Central memory CD8-positive, alpha-beta T cell (primary cell): ENCODE results near the gene PCDHB5.
"Not testable (repeated sequence)": the region's sequence is repeated elsewhere in the genome, so short reads cannot be mapped to it uniquely, and the experiment has no call there.

ENCODE experiments used
- ATAC-seq: fragments of 150-1000 bp; cut with Tn5 transposase; replicated peaks from 2 replicates; pipeline ENCODE4 v1.10.0; 2022; ENCODE audit warnings: mild to moderate bottlenecking, moderate FRiP score, moderate number of reproducible peaks; ENCODE audit not compliant: poor library complexity, severe bottlenecking; ENCODE audit errors: extremely low read depth
- DNase-seq, 2 donors: peaks; one replicate each; pipeline ENCODE4 v3.0.0; 2021; ENCODE audit warnings: low spot score in 2 of 2
- H3K27ac Mint-ChIP-seq: one replicate; pipeline ENCODE4 v1.8.0; 2022; ENCODE audit warnings: low read depth, mild to moderate bottlenecking, moderate library complexity, mixed read lengths
- H3K27me3 Mint-ChIP-seq: one replicate; pipeline ENCODE4 v1.8.0; 2022; ENCODE audit warnings: mixed read lengths
- H3K36me3 Mint-ChIP-seq: one replicate; pipeline ENCODE4 v1.8.0; 2022; ENCODE audit warnings: mild to moderate bottlenecking, moderate library complexity, mixed read lengths; ENCODE audit not compliant: insufficient read depth
- H3K4me1 Mint-ChIP-seq: one replicate; pipeline ENCODE4 v1.8.0; 2022; ENCODE audit warnings: mixed read lengths
- H3K4me3 Mint-ChIP-seq: one replicate; pipeline ENCODE4 v1.8.0; 2022; ENCODE audit warnings: mild to moderate bottlenecking, moderate library complexity, mixed read lengths
- H3K9me3 Mint-ChIP-seq: one replicate; pipeline ENCODE4 v1.8.0; 2022; ENCODE audit warnings: mixed read lengths

PCDHB5 gene

GRCh38 chr5:141121985-141122384 lies 13.0 kb upstream of the PCDHB5 start:
- DNase-seq, result no peak
- Mint-ChIP-seq H3K36me3 (no peaks in the 10 kb centered on the region), H3K4me3 (no peak overlapping the region), H3K9me3 (no peaks in the 10 kb centered on the region), H3K27me3 (peaks cover 18% of the 10 kb centered on the region), H3K4me1 (no peaks in the 10 kb centered on the region), H3K27ac (no peak overlapping the region)
- ATAC-seq, result no peak

GRCh38 chr5:141123396-141124135 lies 11.4 kb upstream of the PCDHB5 start:
- not testable (repeated sequence) for H3K9me3 Mint-ChIP-seq, DNase-seq, H3K27ac Mint-ChIP-seq, H3K4me1 Mint-ChIP-seq, ATAC-seq, H3K4me3 Mint-ChIP-seq, H3K36me3 Mint-ChIP-seq
- peaks cover 32% of the 10 kb centered on the region for H3K27me3 Mint-ChIP-seq

GRCh38 chr5:141127305-141127704 lies 7.7 kb upstream of the PCDHB5 start:
- H3K27me3 Mint-ChIP-seq, result peaks cover 30% of the 10 kb centered on the region
- H3K4me1 Mint-ChIP-seq, result no peaks in the 10 kb centered on the region
- no peaks in the 10 kb centered on the region for H3K36me3 Mint-ChIP-seq
- no peaks in the 10 kb centered on the region for H3K9me3 Mint-ChIP-seq
- ATAC-seq (no peak), DNase-seq (no peak)
- no peak overlapping the region for H3K4me3 Mint-ChIP-seq
- no peak overlapping the region for H3K27ac Mint-ChIP-seq

GRCh38 chr5:141135718-141136266 lies 786 bp downstream of the PCDHB5 start:
- DNase-seq, result no peak
- no peaks in the 10 kb centered on the region for H3K36me3 Mint-ChIP-seq
- no peak for ATAC-seq
- H3K27me3 Mint-ChIP-seq, result peaks cover 15% of the 10 kb centered on the region
- no peak overlapping the region for H3K27ac Mint-ChIP-seq
- peaks cover 11% of the 10 kb centered on the region for H3K9me3 Mint-ChIP-seq
- H3K4me3 Mint-ChIP-seq, result no peak overlapping the region
- H3K4me1 Mint-ChIP-seq, result peaks cover 7% of the 10 kb centered on the region

GRCh38 chr5:141137346-141137745 lies 2.3 kb downstream of the PCDHB5 start:
- Mint-ChIP-seq H3K27me3 (peaks cover 15% of the 10 kb centered on the region), H3K9me3 (peaks cover 11% of the 10 kb centered on the region)
- not testable (repeated sequence) for DNase-seq, H3K4me1 Mint-ChIP-seq, H3K4me3 Mint-ChIP-seq, H3K36me3 Mint-ChIP-seq, H3K27ac Mint-ChIP-seq, ATAC-seq

GRCh38 chr5:141149812-141150211 lies 14.8 kb downstream of the PCDHB5 start, which contains the start of gene PCDHB6:
Gene PCDHB6, plus strand, starts transcription at chr5:141150057. Its CDS starts 201 bp downstream, at chr5:141150258.
- no peaks in the 10 kb centered on the region for H3K4me1 Mint-ChIP-seq

GRCh38 chr5:141150224-141150992 lies 15.4 kb downstream of the PCDHB5 start:
- no peak for ATAC-seq
- no peaks in the 10 kb centered on the region for H3K4me1 Mint-ChIP-seq
- DNase-seq, result no peak
- peaks cover 61% of the 10 kb centered on the region for H3K27me3 Mint-ChIP-seq
- no peak overlapping the region for H3K27ac Mint-ChIP-seq
- H3K9me3 Mint-ChIP-seq, result peaks cover 6% of the 10 kb centered on the region
- H3K36me3 Mint-ChIP-seq, result no peaks in the 10 kb centered on the region
- no peak overlapping the region for H3K4me3 Mint-ChIP-seq

More at GRCh38 chr5:141149812-141150211, 14.8 kb downstream of the PCDHB5 start, which contains the start of gene PCDHB6:
- Mint-ChIP-seq H3K4me3 (no peak within 1 kb of the TSS), H3K27me3 (peaks cover 64% of the 10 kb centered on the region), H3K9me3 (peaks cover 6% of the 10 kb centered on the region), H3K27ac (no peak within 1 kb of the TSS), H3K36me3 (no peaks in the 10 kb centered on the region)
- no peak for DNase-seq
- no peak for ATAC-seq

GRCh38 chr5:141150993-141151325 lies 16.0 kb downstream of the PCDHB5 start:
- Mint-ChIP-seq H3K36me3 (no peaks in the 10 kb centered on the region), H3K4me3 (no peak overlapping the region), H3K4me1 (no peaks in the 10 kb centered on the region), H3K9me3 (peaks cover 6% of the 10 kb centered on the region), H3K27me3 (peaks cover 61% of the 10 kb centered on the region), H3K27ac (no peak overlapping the region)
- ATAC-seq, result no peak
- no peak for DNase-seq

- not testable (repeated sequence) for H3K36me3 Mint-ChIP-seq, H3K9me3 Mint-ChIP-seq, H3K27ac Mint-ChIP-seq, DNase-seq, H3K4me1 Mint-ChIP-seq, H3K4me3 Mint-ChIP-seq, ATAC-seq
- peaks cover 61% of the 10 kb centered on the region for H3K27me3 Mint-ChIP-seq
These were observed 16.6 kb downstream of the PCDHB5 start for GRCh38 chr5:141151632-141152031.

GRCh38 chr5:141152096-141152495 lies 17.1 kb downstream of the PCDHB5 start:
- not testable (repeated sequence) for H3K4me1 Mint-ChIP-seq, DNase-seq, H3K4me3 Mint-ChIP-seq, ATAC-seq, H3K27ac Mint-ChIP-seq, H3K36me3 Mint-ChIP-seq, H3K9me3 Mint-ChIP-seq
- peaks cover 60% of the 10 kb centered on the region for H3K27me3 Mint-ChIP-seq

GRCh38 chr5:141155540-141156374 lies 20.8 kb downstream of the PCDHB5 start:
- Mint-ChIP-seq H3K4me3 (no peak overlapping the region), H3K27ac (no peak overlapping the region), H3K27me3 (peaks cover 54% of the 10 kb centered on the region), H3K9me3 (no peaks in the 10 kb centered on the region), H3K4me1 (no peaks in the 10 kb centered on the region), H3K36me3 (no peaks in the 10 kb centered on the region)
- DNase-seq, result no peak
- no peak for ATAC-seq

- H3K27ac Mint-ChIP-seq, ATAC-seq, H3K36me3 Mint-ChIP-seq, H3K4me1 Mint-ChIP-seq, DNase-seq, H3K4me3 Mint-ChIP-seq, H3K9me3 Mint-ChIP-seq: not testable (repeated sequence)
- peaks cover 46% of the 10 kb centered on the region for H3K27me3 Mint-ChIP-seq
These were observed 22.4 kb downstream of the PCDHB5 start for GRCh38 chr5:141157356-141157755.
